ENCODE measurements around the gene CORO2B. TPM values are rescaled to one million over a fixed set of nuclear protein-coding genes. Genes with fewer than 3 reads are reported as not detected.

Gene CORO2B
- total and polyA plus RNA-seq, 2 of the 13 experiments (the other 11 are each of a cell fraction or from before 2014, with no cell fraction given) = 0.35 to 0.63 TPM

- Histone ChIP-seq H3K27ac (ENCODE audit: extremely low read length, insufficient read depth, low read length) (no peak overlapping the region), H3K27me3 (ENCODE audit: control insufficient read depth in 1 of 2, insufficient read depth in 2 of 2, low read length in 2 of 2) (peaks cover 1 to 11% of the 10 kb centered on the region in 2 experiments; a peak in 3 of 5 replicates), H3K9ac (ENCODE audit: insufficient read depth, low read depth, low read length) (no peak overlapping the region), H3K4me3 (replicated peaks in 1 of 3; ENCODE audit: insufficient read depth in 1 of 3, low read depth in 2 of 3, low read length in 3 of 3) (no peak overlapping the region), H4K20me1 (ENCODE audit: insufficient read depth, low read length) (no peaks in the 10 kb centered on the region), H3K79me2 (ENCODE audit: insufficient read depth, low read length) (no peaks in the 10 kb centered on the region), H3K9me3 (ENCODE audit: low read length) (no peaks in the 10 kb centered on the region), H3K36me3 (replicated peaks in 1 of 2; ENCODE audit: control insufficient read depth in 1 of 2, insufficient read depth in 2 of 2, low read length in 2 of 2) (no peaks in the 10 kb centered on the region), H2AFZ (ENCODE audit: low read length) (no peak overlapping the region), H3K4me1 (ENCODE audit: insufficient read depth, low read length) (no peaks in the 10 kb centered on the region), H3K4me2 (ENCODE audit: low read depth, low read length) (no peak overlapping the region)
- ATAC-seq = no peak
- BruUV-seq (replicated peaks) = no TSS peak
- ChIA-PET POLR2A (no interaction called here), CTCF (ENCODE audit: low intra/inter-chr PET ratio, low total read pairs) (no interaction called here)
- TF ChIP-seq ZNF274 (CRISPR knock-in tag; IDR thresholded peaks at IDR 0.05) (no peak), HMGA1 (CRISPR knock-in tag; conservative IDR thresholded peaks at IDR 0.05) (no peak), LBX2 (CRISPR knock-in tag; IDR thresholded peaks at IDR 0.05; ENCODE audit: borderline replicate concordance) (no peak), KLF16 (CRISPR knock-in tag; IDR thresholded peaks at IDR 0.05) (no peak), PBX3 (CRISPR knock-in tag; IDR thresholded peaks at IDR 0.05; ENCODE audit: borderline replicate concordance) (no peak), TERF1 (CRISPR knock-in tag; IDR thresholded peaks at IDR 0.05) (no peak), PAX8 (CRISPR knock-in tag; IDR thresholded peaks at IDR 0.05; ENCODE audit: borderline replicate concordance) (no peak), HDAC6 (IDR thresholded peaks at IDR 0.05; ENCODE audit: low read depth, low read length) (no peak), TRIM22 (IDR thresholded peaks at IDR 0.05) (no peak), MED1 (CRISPR knock-in tag; IDR thresholded peaks at IDR 0.05) (no peak), TEAD3 (CRISPR knock-in tag; optimal IDR thresholded peaks at IDR 0.05; ENCODE audit: borderline replicate concordance) (no peak), ZNF800 (CRISPR knock-in tag; IDR thresholded peaks at IDR 0.05) (no peak), ZNF431 (CRISPR knock-in tag; IDR thresholded peaks at IDR 0.05; ENCODE audit: borderline replicate concordance, low read depth) (no peak), PPARG (CRISPR knock-in tag; conservative IDR thresholded peaks at IDR 0.05) (no peak), SRF (IDR thresholded peaks at IDR 0.05; ENCODE audit: low read depth, low read length) (no peak)
- DNase-seq (ENCODE audit: low spot score) = no peak
- no peak for FAIRE-seq
- 29% methylated on average over 8 of the region's 8 CpGs for WGBS (ENCODE audit: low lambda C conversion rate)
- intact Hi-C loops (cut with micrococcal nuclease; ENCODE audit: unreplicated experiment) (no loop called here), in situ Hi-C loops (cut with HindIII; ENCODE audit: extremely low pct_ligation_motif_present, low pct_unique_long_range_greater_than_20kb) (no loop called here)
Measured at GRCh38 chr15:68610825-68611224, 32.0 kb downstream of the CORO2B start.

All from HepG2 (cell line).